ENCODE data around the gene ENGASE.
"Not testable (repeated sequence)": the region's sequence is repeated elsewhere in the genome, so short reads cannot be mapped to it uniquely, and the experiment has no call there.

Gene ENGASE, protein sequence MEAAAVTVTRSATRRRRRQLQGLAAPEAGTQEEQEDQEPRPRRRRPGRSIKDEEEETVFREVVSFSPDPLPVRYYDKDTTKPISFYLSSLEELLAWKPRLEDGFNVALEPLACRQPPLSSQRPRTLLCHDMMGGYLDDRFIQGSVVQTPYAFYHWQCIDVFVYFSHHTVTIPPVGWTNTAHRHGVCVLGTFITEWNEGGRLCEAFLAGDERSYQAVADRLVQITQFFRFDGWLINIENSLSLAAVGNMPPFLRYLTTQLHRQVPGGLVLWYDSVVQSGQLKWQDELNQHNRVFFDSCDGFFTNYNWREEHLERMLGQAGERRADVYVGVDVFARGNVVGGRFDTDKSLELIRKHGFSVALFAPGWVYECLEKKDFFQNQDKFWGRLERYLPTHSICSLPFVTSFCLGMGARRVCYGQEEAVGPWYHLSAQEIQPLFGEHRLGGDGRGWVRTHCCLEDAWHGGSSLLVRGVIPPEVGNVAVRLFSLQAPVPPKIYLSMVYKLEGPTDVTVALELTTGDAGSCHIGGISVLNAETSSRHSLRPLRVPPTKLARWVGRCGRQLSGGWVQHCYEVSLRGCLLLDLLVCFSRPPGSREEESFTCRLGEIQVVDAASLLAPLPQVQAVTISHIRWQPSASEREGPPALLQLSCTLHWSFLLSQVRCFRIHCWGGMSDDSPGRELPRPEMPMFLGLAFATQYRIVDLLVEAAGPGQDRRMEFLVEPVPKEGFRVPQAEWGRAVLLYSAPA

DNA sequence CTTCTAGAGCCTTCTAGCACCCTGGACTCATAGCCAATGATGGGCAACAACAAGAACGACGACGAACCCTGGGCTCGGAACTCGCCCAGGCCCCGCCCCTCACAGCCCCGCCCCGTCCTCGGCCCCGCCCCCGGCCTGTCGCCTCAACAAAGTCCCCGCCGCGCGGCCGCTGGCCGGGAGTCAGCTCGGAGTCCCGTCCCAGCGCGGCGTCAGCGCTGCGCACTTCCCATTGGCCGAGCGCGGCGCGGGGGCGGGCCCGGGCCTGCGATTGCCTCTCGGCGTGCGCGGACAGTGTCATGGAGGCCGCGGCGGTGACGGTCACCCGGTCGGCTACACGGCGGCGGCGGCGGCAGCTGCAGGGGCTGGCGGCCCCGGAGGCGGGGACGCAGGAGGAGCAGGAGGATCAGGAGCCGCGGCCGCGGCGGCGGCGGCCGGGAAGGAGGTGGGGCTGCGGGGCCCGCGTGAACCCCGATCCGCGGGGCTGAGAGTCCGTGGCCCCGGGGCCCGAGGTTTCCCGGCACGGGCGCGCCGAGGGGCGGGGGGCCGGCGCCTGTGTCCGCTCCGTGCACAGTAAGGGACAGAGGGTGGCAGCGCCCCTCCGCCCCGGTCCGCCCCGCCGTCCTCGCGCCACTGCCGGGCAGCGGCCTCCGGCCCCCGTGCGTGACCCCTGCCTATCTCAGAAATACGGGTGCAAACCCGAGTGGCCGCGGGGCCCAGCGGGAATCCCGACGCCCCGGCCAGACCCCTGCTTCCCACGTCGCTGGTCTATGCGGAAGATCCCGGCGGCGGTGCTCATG is at the start of gene ENGASE:
Gene ENGASE, plus strand, starts transcription at position 176 of the 797 bp plus-strand sequence. Its CDS starts 121 bp downstream, at position 297.
- DNase-seq (ENCODE audit: low spot score) = peak; percentile 93

DNA sequence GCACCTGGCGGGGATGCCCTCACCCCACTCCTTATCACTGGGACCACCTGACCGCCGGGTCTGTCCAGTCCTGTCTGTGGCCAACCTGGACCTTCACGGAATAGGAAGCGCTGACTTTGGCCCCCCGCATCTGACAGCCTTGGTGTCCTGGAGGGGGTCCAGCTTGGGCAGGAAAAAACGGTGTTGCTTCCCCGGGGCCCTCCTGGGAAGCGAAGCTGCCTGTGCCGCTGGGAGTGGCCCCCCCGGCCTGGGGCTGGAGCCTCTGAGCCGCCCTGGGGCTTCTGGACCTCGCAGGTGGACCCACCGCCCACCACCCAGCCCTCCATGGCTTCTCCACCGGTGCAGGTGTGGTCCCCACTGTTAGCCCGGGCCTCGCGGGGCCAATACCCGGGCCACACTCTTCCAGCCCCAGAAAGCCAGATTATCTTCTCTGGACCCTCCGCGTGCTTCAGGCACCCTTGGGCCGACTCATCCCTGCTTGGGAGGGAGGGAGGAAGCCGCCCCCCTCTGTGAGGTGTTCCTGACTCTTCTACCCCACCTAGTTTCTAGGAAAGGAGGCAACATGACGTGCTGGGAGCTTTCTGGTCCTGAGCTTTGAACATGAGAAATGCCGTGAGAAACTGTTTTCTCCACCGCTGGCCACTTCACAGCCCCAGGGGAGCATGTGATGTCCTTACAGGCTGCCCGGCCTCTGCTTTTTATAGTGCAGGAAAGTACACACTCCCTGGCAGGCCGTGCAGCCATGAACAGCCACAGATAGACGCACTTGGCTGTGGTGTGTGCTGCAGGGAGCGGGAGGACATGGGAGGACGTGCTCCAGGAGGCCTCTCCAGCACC is 49.5 kb upstream of the ENGASE start:
- peak; percentile 34 for DNase-seq (ENCODE audit: low spot score)

DNA sequence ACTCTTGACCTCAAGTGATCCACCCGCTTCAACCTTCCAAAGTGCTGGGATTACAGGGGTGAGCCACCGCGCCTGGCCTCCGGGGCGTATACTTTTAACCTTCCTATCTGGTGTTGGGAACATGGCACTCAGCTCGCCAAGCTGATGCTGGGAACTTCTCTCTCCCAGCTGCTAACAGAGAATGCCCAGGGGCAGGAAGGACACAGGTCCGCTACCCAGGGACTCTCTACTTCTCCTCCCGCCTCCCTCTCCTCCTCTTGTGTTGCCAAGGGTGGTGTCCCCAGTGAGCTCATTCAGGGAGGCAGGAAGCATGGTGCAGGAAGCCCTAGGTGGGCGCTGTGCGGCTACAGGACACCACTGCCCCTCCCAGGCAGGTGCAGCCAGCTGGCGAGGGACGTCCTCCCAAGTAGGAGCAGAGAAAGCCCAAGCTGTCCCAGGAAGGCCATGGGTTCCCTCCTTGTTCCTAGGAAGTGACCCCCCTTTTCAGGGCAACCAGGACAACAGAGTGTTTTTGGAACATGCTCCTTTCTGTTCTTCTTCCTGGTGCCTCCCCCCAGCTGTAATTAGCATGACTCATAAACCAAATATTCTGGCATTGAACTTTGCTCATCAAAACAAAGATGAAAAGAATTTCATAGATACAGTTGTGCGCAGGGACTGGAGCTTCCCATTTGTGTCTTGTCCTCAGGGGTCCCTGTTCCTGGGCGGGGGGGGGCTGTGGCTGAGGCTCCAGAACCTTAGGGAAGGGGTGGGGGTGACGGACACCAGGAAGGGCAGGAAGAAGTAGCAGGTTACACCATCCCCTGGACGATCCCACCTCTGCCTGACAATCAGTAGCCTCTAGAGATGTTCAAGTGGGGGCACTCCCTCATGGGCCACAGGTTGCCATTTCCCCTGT is 48.0 kb upstream of the ENGASE start:
- peak; percentile 88 for DNase-seq (ENCODE audit: low spot score)

DNA sequence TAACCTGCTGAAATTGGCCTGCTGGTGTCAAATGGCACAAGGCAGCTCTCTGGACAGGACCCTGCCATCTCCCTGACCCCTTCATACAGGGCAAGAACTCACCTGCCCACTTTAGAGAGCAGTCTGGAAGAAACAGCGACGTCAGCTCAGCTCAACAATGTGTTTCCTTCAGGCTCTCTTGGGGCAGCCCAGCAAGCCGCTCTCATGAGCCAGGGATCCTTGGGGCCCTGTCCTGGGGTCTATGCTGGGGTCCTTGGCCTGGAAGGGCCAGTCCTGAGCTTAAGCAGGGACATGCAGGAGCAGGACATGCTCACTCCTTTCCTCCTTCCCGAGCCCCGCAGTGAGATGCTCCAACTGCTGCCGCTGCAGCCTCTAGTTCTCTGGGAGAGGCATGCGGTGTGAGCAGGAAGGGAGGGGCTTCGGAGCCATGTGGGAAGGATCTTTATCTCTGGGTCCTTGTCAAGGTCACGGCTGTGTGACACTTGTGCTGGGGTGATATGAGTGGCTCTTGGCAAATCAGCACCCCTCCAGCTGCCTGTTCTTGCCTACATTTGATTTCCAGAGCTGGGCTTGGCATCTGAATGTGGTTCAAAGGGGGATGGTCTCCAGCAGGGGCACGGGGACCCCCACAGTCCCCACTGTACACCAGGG is 47.2 kb upstream of the ENGASE start:
- peak; percentile 39 for DNase-seq (ENCODE audit: low spot score)

DNA sequence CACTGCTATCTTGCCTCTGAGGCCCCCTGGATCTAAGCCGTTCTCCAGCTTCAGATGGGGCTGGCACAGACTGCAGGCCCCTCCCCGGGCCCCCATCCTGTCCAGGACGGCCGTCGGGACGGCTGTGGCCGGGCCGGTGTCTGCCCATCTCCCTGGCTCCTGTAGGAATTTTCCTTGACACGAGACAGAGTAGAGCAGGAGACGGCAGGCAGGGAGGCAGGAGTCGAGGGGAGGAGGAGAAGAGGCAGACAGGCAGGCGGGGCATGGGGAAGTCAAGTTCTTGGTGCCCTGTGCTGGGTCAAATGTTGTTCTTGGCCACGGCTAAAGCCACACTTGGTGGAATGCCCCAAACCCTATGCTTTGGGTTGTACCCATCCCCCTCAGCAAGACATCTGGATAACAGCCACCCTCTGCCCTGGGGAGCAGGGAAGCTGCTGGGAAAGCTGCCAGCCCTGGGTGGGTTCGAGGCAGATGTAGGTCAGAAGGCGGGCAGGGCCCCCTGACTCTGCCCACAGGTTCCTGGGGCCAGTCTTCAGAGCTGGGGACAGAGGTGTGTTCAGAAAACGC is 46.6 kb upstream of the ENGASE start:
- peak; percentile 64 for DNase-seq (ENCODE audit: low spot score)

DNA sequence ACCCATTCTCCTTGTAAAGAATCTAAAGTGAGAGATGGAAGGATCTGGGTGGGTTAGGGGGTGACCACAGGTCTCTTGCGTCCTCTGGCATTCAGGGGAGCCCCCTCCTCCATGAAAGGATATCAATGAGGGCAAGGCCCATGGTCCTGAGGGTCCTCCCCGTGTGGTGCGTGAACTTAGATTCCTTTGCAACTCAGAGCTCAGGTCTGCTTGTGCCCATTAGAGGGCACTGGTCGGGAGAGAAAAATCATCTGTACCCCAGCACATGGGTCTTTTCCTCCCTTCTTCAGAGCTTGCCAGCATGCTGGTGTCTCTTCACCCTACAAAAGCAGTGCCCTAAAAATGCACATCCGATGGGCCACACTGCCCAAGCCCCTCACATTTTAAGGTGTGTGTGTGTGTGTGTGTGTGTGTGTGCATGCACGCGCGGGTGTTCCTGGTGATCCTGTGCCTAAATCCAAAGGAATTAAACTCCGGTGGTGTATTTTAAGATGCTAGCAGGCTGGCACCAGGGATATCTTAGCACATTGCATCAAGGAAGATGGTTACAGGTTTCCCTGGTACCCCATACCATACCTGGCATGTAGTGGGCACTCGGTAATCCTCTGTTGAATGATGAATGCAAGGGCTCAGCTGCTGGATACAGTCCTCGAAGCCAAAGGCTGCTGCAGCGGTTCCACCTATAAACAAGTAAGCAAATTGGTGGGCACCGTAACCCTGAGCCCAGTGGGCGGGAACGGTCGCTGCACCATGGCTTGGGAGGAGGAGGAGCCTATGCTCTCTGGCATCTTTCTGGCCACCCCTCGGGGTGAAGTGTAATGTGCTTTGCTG is 45.9 kb upstream of the ENGASE start:
- no peak for DNase-seq (ENCODE audit: low spot score)

DNA sequence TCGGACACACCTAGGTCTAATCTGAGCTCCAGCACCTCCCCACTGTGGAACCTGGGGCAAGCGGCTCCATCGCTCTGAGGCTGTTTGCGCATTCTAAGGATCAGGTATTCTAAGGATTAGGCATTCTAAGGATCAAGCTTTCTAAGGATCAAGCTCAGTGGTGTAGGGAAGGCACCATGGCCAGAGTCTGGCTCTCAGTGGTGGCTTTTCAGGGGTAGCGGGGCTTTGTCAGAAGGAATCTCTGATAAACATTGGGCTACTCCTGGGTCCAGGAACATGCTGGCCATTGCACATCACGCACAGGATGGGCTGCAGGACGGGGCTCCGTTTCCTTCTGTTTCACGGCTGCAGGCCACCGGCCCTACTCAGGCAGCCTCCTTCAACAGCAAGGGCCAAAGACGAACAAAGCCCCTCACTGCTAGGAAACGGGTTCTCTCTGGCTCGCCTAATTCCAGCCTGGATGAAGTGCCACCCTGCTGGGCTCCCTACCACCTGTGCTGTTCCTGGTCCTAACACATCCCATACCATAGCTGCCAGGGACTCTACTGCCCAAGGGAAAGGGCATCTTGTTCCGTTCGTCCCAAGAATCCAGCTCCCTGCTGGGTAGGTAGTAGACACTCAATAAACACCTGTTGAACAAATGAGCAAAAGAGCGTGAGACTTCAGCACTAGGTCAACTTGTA is 45.2 kb upstream of the ENGASE start:
- no peak for DNase-seq (ENCODE audit: low spot score)

DNA sequence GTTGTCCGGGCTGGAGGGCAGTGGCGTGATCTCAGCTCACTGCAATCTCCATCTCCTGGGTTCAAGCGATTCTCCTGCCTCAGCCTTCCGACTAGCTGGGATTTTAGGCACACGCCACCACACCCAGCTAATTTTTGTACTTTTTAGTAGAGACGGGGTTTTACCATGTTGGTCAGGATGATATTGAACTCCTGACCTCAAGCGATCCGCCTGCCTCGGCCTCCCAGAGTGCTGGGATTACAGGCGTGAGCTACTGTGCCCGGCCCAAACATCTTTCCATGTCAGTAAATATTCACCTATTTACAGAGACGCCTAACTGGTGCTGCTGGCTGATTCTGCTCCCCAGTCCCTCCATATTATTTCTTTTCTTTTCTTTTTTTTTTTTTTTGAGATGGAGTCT is 44.0 kb upstream of the ENGASE start:
- DNase-seq (ENCODE audit: low spot score) = not testable (repeated sequence)

DNA sequence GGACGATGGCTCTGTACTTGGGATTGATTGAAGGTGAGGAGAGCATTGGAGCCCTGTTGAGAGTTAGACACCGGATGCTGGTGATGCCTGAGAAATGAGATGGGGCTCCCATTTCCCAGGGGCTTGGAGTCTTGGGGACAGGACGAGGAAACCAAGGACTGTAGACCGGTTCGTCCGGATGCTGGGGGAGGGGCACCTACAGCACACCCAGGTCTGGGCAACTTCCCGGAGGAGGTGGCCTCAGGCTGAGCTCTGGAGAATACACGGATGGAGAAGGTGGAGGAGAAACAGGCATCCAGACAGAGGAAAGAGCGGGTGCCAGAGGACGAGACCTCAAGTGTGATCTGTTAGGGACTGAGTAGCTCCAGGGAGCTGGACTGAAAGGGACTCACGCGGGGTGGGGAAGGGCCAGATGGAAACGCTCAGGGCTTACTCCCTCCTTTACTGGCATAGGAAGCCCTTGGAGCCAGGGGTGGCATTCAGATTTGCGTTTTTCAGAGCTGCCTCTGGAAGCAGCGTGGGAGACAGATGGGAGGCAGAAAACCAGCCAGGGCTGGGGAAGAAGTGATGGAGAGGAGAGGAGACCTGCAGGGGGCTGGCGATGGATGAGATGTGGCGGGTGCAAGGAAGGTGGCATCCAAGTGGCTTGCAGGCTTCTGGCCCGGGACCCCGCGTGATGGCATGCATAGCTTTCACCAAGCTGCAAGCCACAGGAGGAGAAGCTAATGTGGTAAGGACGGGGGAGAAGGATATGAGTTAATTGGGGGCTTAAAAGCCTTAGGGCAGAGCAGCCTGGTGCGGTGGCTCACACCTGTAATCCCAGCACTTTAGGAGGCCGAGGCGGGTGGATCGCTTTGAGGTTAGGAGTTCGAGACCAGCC is 42.4 kb upstream of the ENGASE start:
- DNase-seq (ENCODE audit: low spot score) = no peak

DNA sequence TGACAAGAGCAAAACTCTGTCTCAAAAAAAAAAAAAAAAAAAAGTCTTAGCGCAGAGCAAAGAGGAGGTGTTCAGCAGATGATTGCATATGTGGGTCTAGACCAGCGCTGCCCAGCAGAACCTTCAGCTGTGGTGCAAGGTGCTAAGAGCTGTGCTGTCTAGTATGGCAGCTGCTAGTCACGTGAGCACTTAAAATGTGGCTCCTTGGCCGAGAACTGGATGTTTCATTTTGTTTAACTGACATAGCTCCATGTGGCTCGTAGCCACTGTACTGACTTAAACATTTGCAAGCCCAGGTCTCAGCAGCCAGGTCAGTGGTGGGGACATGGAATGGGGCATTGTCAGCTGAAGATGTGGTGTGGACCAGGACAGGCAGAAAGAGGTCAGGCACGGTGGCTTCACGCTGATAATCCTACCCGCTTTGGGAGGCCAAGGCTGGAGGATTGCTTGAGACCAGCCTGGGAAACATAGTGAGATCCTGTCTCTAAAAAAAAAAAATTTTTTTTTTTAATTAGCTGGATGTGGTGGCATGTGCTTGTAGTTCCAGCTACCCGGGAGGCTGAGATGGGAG is 41.5 kb upstream of the ENGASE start:
- no peak for DNase-seq (ENCODE audit: low spot score)

DNA sequence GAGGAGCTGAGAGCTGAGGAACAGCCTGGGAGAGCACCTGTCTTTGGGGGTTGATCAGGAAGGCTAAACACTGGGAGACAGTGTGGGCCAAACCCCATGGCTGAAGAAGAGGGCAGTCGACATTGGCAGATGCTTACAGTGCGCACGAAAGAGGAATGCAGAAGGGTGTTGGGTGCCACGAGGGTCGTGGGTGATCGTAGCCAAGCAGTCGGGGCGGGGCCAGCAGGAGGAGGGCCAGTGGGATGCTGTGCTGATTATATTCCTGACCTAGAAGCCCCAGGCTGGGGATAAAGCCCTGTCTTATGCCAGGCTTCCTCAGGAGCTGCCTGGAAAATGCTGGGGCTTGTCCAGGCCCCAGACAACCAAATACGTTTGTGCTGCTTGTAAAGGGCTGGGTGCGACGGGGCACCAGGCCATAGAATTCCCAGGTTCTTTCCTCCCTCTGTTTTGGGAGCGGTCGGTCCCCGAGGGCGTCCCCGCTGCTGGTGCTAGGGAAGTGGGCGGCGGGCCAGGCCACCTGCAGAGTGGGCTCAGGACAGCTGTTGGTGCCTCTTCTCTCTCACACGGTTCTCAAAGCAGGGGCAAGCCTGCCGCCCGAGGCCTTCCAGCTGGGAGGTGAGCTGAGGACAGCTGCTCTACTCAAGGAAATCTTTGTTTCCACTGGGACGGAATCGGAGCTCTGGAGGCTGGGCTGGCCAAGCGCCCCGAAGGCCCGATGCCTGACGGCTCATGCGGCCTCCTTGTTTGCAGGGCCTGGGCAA is 40.7 kb upstream of the ENGASE start:
- no peak for DNase-seq (ENCODE audit: low spot score)

DNA sequence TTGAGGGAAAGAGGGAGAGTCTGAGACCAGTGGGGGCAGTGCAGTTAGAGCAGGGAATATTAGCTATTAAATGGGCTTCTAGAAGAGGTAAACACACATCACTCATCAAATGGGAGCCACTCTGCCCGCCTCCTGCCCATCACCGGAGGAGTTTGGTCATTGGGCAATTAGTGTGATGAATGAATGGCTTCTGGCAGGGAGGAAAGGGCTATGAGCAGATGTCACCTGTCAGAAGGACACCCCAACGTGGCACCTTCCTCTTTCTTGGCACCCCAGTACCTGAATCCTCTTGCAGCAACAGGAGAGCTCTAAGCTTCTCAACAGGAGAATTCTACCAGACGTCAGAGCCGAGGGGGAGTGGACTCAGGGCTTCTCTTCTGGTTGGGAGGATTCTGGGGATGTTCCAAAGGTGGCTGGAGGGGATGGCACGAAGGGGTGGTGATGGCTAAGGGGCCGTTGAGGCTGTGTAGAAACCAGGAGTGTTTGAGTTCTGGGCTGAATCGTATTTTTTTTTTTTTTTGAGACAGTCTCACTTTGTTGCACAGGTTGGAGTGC is 39.6 kb upstream of the ENGASE start:
- DNase-seq (ENCODE audit: low spot score) = no peak

DNA sequence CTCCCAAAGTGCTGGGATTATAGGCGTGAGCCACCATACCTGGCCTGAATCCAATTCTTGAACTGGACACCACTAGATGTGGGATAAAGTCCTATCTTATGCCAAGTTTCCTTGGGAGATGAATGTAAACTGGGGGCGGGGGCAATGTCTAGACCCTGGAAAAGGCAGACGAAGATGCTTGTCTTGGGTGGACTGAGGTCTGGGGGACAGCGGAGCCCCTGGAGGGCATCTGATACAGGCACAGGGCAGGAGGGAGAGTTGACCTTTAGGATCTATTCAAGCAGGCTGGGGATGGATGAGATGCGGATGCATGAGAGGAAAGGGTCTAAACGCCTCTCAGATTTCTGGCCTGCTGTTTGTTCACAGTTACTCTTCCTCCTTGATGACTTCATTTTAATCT is 38.9 kb upstream of the ENGASE start:
- DNase-seq (ENCODE audit: low spot score) = no peak

DNA sequence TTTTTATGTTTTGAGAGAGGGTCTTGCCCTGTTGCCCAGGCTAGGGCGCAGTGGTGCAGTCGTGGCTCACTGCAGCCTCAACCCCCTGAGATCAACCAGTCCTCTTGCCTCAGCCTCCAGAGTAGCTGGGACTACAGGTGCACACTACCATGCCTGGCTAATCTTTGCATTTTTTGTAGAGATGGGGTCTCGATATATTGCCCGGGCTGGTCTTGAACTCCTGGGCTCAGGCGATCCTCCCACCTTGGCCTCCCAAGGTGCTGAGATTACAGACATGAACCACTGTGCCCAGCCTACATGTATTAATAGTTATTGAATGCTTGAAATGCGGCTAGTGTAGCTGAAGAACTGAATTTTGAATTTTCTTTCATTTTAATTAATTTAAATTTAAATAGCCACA is 38.4 kb upstream of the ENGASE start:
- no peak for DNase-seq (ENCODE audit: low spot score)

DNA sequence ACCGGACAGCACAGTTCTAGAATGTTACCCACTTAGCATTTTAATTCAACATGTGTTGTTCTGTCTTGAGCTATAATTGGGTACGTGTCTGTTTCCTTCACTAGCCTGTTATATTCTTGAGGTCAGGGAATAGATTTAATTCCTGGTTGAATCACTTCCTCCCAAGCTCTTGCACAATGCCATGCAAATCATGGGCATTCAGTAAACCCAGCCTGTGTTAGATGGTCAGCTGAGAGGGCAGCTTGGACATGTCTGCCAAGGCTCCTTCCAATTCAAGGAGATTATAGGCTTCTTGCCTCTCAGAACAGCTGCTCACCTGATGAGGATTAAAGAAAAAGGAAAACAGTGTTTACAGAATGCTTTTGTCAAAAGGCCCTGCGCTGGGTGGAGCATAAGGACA is 38.0 kb upstream of the ENGASE start:
- peak; percentile 83 for DNase-seq (ENCODE audit: low spot score)

Measured in kidney tubule cell (primary cell).